Stomach smooth muscle (tissue), 2 donors: ENCODE measurements around the gene TTC19.
"Not testable (repeated sequence)": the region's sequence is repeated elsewhere in the genome, so short reads cannot be mapped to it uniquely, and the experiment has no call there.

Source experiments
- H3K27ac ChIP-seq: one replicate; pipeline ENCODE4 v1.7.0; 2013; ENCODE audit warnings: mild to moderate bottlenecking, low read length, inconsistent platforms
- H3K27me3 ChIP-seq, 2 donors: one replicate each; pipeline ENCODE4 v1.7.0; 2013; ENCODE audit warnings: low read length in 2 of 2; ENCODE audit not compliant: insufficient read depth in 2 of 2, control insufficient read depth in 1 of 2
- H3K36me3 ChIP-seq, 2 donors: one replicate each; pipeline ENCODE4 v1.7.0; 2013; ENCODE audit warnings: low read length in 2 of 2; ENCODE audit not compliant: control insufficient read depth in 2 of 2, insufficient read depth in 2 of 2
- H3K4me1 ChIP-seq: one replicate; pipeline ENCODE4 v1.7.0; 2013; ENCODE audit warnings: low read length; ENCODE audit not compliant: control insufficient read depth, insufficient read depth
- H3K4me3 ChIP-seq, 2 donors: one replicate each; pipeline ENCODE4 v1.7.0; 2013; ENCODE audit warnings: low read length in 2 of 2
- H3K9ac ChIP-seq, 2 donors: one replicate each; pipeline ENCODE4 v1.7.0; 2013; ENCODE audit warnings: low read length in 2 of 2, mild to moderate bottlenecking in 1 of 2
- H3K9me3 ChIP-seq, 2 donors: one replicate each; pipeline ENCODE4 v1.7.0; 2013; ENCODE audit warnings: low read length in 2 of 2; ENCODE audit not compliant: control insufficient read depth in 2 of 2
- donor health status: healthy.
- donor health status: Pancreatic carcinoma.

TTC19 gene

GRCh38 chr17:15973016-15973415, 26.6 kb upstream of the TTC19 start:
- Histone ChIP-seq H3K4me3 (no peak overlapping the region), H3K4me1 (no peaks in the 10 kb centered on the region), H3K27ac (no peak overlapping the region), H3K9me3 (no peaks in the 10 kb centered on the region), H3K36me3 (peaks cover 0 to 3% of the 10 kb centered on the region in 2 donors), H3K9ac (no peak overlapping the region), H3K27me3 (peaks cover 0 to 3% of the 10 kb centered on the region in 2 donors)

- no peaks in the 10 kb centered on the region for H3K27me3 ChIP-seq
- H3K9me3 ChIP-seq, result no peaks in the 10 kb centered on the region
- H3K9ac ChIP-seq, result no peak overlapping the region
- H3K4me3 ChIP-seq, result no peak overlapping the region
- H3K27ac ChIP-seq, result no peak overlapping the region
- H3K4me1 ChIP-seq, result no peaks in the 10 kb centered on the region
- H3K36me3 ChIP-seq, result peaks cover 0 to 3% of the 10 kb centered on the region in 2 donors
These were observed 25.8 kb upstream of the TTC19 start for GRCh38 chr17:15973834-15974233.

GRCh38 chr17:15977894-15978293, 21.7 kb upstream of the TTC19 start:
- Histone ChIP-seq H3K9ac (no peak overlapping the region), H3K4me3 (no peak overlapping the region), H3K27me3 (no peaks in the 10 kb centered on the region), H3K9me3 (no peaks in the 10 kb centered on the region), H3K4me1 (no peaks in the 10 kb centered on the region), H3K36me3 (peaks cover 12 to 26% of the 10 kb centered on the region in 2 donors), H3K27ac (no peak overlapping the region)

DNA sequence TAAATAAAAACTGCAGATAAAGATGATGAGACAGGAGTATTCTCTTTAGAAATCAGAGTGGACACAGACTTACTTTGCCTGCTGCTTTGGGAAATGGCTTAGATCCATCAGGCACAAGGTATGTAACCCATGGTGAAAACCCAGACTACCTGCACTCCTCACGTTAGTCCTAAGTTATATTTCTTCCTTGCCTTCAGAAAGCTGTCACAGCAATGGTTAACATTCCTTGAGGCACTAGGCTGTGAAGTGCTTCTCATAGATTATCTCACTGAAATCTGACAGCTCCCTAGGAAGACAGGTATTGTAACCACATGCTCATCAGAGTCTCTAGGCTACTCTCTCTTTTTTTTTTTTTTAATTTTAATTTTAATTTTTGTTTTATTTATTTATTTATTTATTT, 21.0 kb upstream of the TTC19 start:
- Histone ChIP-seq H3K9ac (no peak overlapping the region), H3K27me3 (no peaks in the 10 kb centered on the region), H3K36me3 (peaks cover 12 to 26% of the 10 kb centered on the region in 2 donors), H3K4me1 (no peaks in the 10 kb centered on the region), H3K27ac (no peak overlapping the region), H3K4me3 (no peak overlapping the region), H3K9me3 (no peaks in the 10 kb centered on the region)

- H3K27me3 ChIP-seq, H3K4me1 ChIP-seq, H3K9me3 ChIP-seq, H3K9ac ChIP-seq, H3K4me3 ChIP-seq, H3K27ac ChIP-seq: not testable (repeated sequence)
- H3K36me3 ChIP-seq, result peaks cover 14 to 26% of the 10 kb centered on the region in 2 donors
These were observed 20.6 kb upstream of the TTC19 start for GRCh38 chr17:15979013-15979412.

- no peaks in the 10 kb centered on the region for H3K9me3 ChIP-seq
- H3K4me3 ChIP-seq, result no peak overlapping the region
- peaks cover 24 to 33% of the 10 kb centered on the region in 2 donors for H3K36me3 ChIP-seq
- no peak overlapping the region for H3K9ac ChIP-seq
- no peaks in the 10 kb centered on the region for H3K4me1 ChIP-seq
- H3K27me3 ChIP-seq, result no peaks in the 10 kb centered on the region
- no peak overlapping the region for H3K27ac ChIP-seq
These were observed 18.4 kb upstream of the TTC19 start for GRCh38 chr17:15981208-15981607.

- Histone ChIP-seq H3K36me3 (peaks cover 29 to 36% of the 10 kb centered on the region in 2 donors), H3K27me3 (no peaks in the 10 kb centered on the region)
These were observed 17.7 kb upstream of the TTC19 start for GRCh38 chr17:15981646-15982580.

DNA sequence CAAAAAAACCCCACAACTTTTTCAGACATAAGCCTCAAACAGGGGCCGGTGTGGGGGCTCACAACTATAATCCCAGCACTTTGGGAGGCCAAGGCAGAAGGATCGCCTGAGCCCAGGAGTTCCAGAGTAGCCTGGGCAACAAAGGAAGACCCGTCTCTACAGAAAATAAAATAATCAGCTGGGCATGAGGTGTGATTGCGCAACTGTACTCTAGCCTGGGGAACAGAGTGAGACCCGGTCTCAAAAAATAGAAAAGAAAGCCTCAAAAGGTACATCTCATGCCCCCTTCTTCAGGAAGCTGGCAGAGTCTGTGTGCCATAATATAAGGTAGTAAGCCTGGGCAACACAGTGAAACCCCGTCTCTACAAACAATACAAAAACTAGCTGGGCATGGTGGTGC, 3.3 kb upstream of the TTC19 start:
- Histone ChIP-seq H3K4me3 (no peak overlapping the region), H3K36me3 (peaks cover 0 to 4% of the 10 kb centered on the region in 2 donors), H3K9ac (no peak overlapping the region), H3K4me1 (peaks cover 11% of the 10 kb centered on the region), H3K9me3 (no peaks in the 10 kb centered on the region), H3K27ac (no peak overlapping the region), H3K27me3 (no peaks in the 10 kb centered on the region)

More at GRCh38 chr17:15981646-15982580, 17.7 kb upstream of the TTC19 start:
- Histone ChIP-seq H3K27ac (no peak overlapping the region), H3K4me3 (no peak overlapping the region), H3K4me1 (no peaks in the 10 kb centered on the region), H3K9me3 (no peaks in the 10 kb centered on the region), H3K9ac (no peak overlapping the region)

DNA sequence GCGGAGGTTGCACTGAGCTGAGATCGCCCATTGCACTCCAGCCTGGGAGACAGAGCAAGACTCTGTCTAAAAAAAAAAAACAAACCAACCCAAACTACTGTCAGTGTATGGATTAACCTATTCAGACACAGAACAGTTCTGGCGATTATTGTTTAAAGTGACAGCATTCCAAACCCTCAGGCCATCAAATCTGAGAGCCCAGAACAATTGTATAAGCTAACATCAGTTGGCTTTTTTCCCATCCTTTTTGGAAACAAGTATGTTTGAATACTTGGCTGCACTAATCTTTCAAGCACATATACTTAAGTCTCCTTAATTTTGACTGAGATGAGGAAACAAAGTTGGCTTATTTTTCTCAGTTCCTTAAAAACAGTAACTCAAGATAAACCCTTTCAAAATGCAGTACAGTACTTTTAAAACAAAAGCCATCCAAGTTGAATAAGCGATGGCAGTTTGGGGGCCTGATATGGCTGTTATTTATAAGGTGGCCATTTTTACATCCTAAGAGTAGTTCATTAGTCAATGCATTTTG, 1.5 kb upstream of the TTC19 start:
- Histone ChIP-seq H3K27ac (no peak overlapping the region), H3K4me1 (peaks cover 11% of the 10 kb centered on the region), H3K36me3 (peaks cover 11% of the 10 kb centered on the region in 2 donors), H3K4me3 (no peak overlapping the region), H3K9ac (no peak overlapping the region), H3K9me3 (no peaks in the 10 kb centered on the region), H3K27me3 (no peaks in the 10 kb centered on the region)

DNA sequence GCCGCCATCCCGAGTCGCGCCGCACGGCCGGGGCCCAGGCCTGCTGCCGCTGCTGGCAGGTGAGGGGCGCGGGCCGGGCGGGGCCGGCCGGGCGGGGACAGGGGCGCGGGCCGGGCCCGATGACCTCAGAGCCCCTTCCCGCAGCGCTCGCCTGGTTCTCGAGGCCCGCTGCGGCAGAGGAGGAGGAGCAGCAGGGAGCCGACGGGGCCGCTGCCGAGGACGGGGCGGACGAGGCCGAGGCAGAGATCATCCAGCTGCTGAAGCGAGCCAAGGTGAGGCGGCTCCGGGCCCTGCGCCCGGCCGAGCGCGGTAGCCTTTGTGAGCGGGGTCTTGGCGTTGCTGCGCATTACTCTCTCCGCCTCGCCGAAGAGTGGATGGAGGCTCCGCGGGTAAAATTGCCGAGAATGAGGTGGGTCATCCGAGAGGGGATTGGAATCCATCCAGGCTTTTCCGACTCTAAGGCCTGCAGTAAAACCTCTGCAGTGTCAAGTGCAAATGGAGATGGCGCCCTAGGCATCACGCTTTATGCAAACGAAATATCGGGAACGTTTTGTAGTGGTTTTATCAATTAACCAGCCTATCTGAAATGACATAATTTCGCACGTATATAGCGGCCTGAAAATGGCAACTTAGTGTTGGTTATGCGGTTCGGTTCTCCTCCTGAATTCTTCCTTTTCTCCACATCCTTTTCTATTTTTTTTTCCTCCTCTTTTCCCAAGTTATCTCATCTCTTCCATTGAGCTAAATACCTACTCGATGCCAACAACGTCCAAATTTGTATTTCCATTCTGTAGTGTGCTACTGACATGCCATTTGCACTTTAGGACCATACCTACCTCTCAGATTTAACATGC, 577 bp downstream of the TTC19 start:
- Histone ChIP-seq H3K27ac (peak overlapping the region; percentile 91), H3K4me3 (peak overlapping the region; percentile 86 to 88), H3K36me3 (peaks cover 27 to 29% of the 10 kb centered on the region in 2 donors), H3K9ac (peak overlapping the region; percentile 85 to 86), H3K9me3 (no peaks in the 10 kb centered on the region), H3K4me1 (peaks cover 11% of the 10 kb centered on the region), H3K27me3 (no peaks in the 10 kb centered on the region)
